T-cell (primary cell): ENCODE results near the gene TMED4. TPM values are rescaled to one million over a fixed set of nuclear protein-coding genes. Genes with fewer than 3 reads are reported as not detected.
"Not testable (repeated sequence)": the region's sequence is repeated elsewhere in the genome, so short reads cannot be mapped to it uniquely, and the experiment has no call there.

ENCODE experiments used
- ATAC-seq, 4 experiments: fragments of 200-7000 bp in 3 of 4; fragments of 150-1000 bp in 1 of 4; cut with Tn5 transposase; replicated peaks in 1 of 4; 1 replicate in 3 of 4; 2 replicates in 1 of 4; pipeline ENCODE4 v1.10.0; 2021; ENCODE audit warnings: moderate library complexity in 3 of 4, mild to moderate bottlenecking in 2 of 4, moderate number of reproducible peaks in 1 of 4
- CTCF ChIA-PET, 2 donors: fragments of 300-600 bp; sonication (Branson Sonifier 250); formaldehyde crosslinking; loops; one replicate each; lab custom pipeline; 2022; ENCODE audit warnings: antibody characterized with exemption in 2 of 2; lab: Charles Lee
- POLR2A ChIA-PET, 2 donors: fragments of 300-600 bp; sonication (Branson Sonifier 250); formaldehyde crosslinking; loops; one replicate each; lab custom pipeline; 2022; ENCODE audit warnings: antibody characterized with exemption in 2 of 2; lab: Charles Lee
- DNase-seq, 35 experiments: peaks; one replicate each; pipeline versions ENCODE4 v3.0.0 to v3.0.0-alpha.2; 2013 to 2023
- H3K27ac ChIP-seq: one replicate; pipeline ENCODE4 v1.5.1; 2013; ENCODE audit warnings: low read length
- H3K27me3 ChIP-seq, 2 experiments: replicated peaks in 1 of 2; 1 replicate in 1 of 2; 2 replicates in 1 of 2; pipeline versions ENCODE4 v1.6.1 to v1.7.0; 2013; ENCODE audit warnings: low read length in 1 of 2, mixed read lengths in 1 of 2; ENCODE audit not compliant: control insufficient read depth in 2 of 2, insufficient read depth in 2 of 2; ENCODE audit errors: extremely low read depth in 1 of 2
- H3K36me3 ChIP-seq, 2 donors: 1 replicate in 1 of 2; 2 replicates in 1 of 2; pipeline versions ENCODE4 v1.6.1 to v1.7.0; 2013; ENCODE audit warnings: low read length in 1 of 2; ENCODE audit not compliant: control insufficient read depth in 2 of 2, insufficient read depth in 1 of 2; ENCODE audit errors: extremely low read depth in 1 of 2
- H3K4me1 ChIP-seq, 2 experiments: 1 replicate in 1 of 2; 2 replicates in 1 of 2; pipeline versions ENCODE4 v1.6.1 to v1.7.0; 2013; ENCODE audit warnings: low read length in 2 of 2, mixed read lengths in 1 of 2; ENCODE audit not compliant: insufficient read depth in 2 of 2, control insufficient read depth in 1 of 2; ENCODE audit errors: extremely low read depth in 1 of 2
- H3K4me3 ChIP-seq, 2 donors: 1 replicate in 1 of 2; 2 replicates in 1 of 2; pipeline versions ENCODE4 v1.5.1 to v1.7.0; 2013; ENCODE audit warnings: mild to moderate bottlenecking in 2 of 2, low read length in 1 of 2, moderate library complexity in 1 of 2; ENCODE audit not compliant: control insufficient read depth in 1 of 2; ENCODE audit errors: extremely low read depth in 1 of 2
- H3K9me3 ChIP-seq: 2 replicates; pipeline ENCODE4 v1.7.0; 2013
- H3K27ac Mint-ChIP-seq, 2 donors: one replicate each; pipeline ENCODE4 v1.8.0; 2020 to 2021; ENCODE audit warnings: mild to moderate bottlenecking in 2 of 2, mixed read lengths in 2 of 2
- H3K27me3 Mint-ChIP-seq, 2 donors: one replicate each; pipeline ENCODE4 v1.8.0; 2021 to 2022; ENCODE audit warnings: mixed read lengths in 2 of 2
- H3K36me3 Mint-ChIP-seq: one replicate; pipeline ENCODE4 v1.8.0; 2021; ENCODE audit warnings: mixed read lengths
- H3K4me1 Mint-ChIP-seq, 3 donors: one replicate each; pipeline ENCODE4 v1.8.0; 2020 to 2022; ENCODE audit warnings: mixed read lengths in 3 of 3, mild to moderate bottlenecking in 1 of 3
- H3K4me3 Mint-ChIP-seq, 3 donors: one replicate each; pipeline ENCODE4 v1.8.0; 2020 to 2022; ENCODE audit warnings: mild to moderate bottlenecking in 3 of 3, mixed read lengths in 3 of 3, moderate library complexity in 3 of 3
- H3K9me3 Mint-ChIP-seq, 3 donors: one replicate each; pipeline ENCODE4 v1.8.0; 2020 to 2022; ENCODE audit warnings: mixed read lengths in 3 of 3
- WGBS: methylation state at CpG from one replicate; pipeline ENCODE4 v1.1.5; 2013; ENCODE audit warnings: missing lambda C conversion rate; ENCODE audit not compliant: insufficient coverage; 5-methylcytosine and 5-hydroxymethylcytosine counted together
- total RNA-seq, 35 experiments: library from RNA in 6 of 35; stranded (reverse) in 6 of 35; fragments of 120-200 nt in 1 of 35; gene quantifications; one replicate each; pipeline versions ENCODE4 v1.2.1 to v1.2.4 and lab custom pipeline; 2013 to 2026

TMED4 gene
- total RNA-seq, 5 donors from 2014 or later (not counting 1 experiment from before 2014, with no cell fraction given) = 84.5 to 106 (median 93.1) TPM

DNA sequence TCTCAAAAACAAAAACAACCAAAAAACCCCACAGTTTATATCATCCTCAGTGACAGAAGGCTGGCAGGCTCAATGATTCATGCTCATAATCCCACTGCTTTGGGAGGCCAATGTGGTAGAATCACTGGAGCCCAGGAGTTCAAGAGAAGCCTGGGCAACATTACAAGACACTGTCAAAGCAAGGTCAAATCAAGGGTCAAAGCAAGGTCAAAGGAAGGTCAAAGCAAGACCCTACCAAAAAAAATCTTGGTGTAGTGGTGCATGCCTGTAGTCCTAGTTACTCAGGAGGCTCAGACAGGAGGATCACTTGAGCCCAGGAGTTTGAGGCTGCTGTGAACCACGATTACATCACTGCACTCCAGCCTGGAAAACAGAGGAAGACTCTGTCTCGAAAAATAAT lies 26.7 kb downstream of the TMED4 start:
- WGBS = no CpG with 5 or more reads among the region's 2 CpGs
- ATAC-seq (no peak), DNase-seq (no peak)
- H3K9me3 Mint-ChIP-seq = no peaks in the 10 kb centered on the region
- POLR2A ChIA-PET = no interaction called here
- Histone ChIP-seq H3K36me3 (no peaks in the 10 kb centered on the region), H3K4me3 (no peak overlapping the region), H3K27ac (no peak overlapping the region), H3K9me3 (no peaks in the 10 kb centered on the region), H3K4me1 (no peaks in the 10 kb centered on the region), H3K27me3 (peaks cover 0 to 8% of the 10 kb centered on the region in 2 experiments)
- H3K4me1 Mint-ChIP-seq = no peaks in the 10 kb centered on the region
- CTCF ChIA-PET = no interaction called here
- no peak overlapping the region for H3K27ac Mint-ChIP-seq
- H3K27me3 Mint-ChIP-seq = peaks cover 0 to 3% of the 10 kb centered on the region in 2 donors
- no peak overlapping the region for H3K4me3 Mint-ChIP-seq
- no peaks in the 10 kb centered on the region for H3K36me3 Mint-ChIP-seq

DNA sequence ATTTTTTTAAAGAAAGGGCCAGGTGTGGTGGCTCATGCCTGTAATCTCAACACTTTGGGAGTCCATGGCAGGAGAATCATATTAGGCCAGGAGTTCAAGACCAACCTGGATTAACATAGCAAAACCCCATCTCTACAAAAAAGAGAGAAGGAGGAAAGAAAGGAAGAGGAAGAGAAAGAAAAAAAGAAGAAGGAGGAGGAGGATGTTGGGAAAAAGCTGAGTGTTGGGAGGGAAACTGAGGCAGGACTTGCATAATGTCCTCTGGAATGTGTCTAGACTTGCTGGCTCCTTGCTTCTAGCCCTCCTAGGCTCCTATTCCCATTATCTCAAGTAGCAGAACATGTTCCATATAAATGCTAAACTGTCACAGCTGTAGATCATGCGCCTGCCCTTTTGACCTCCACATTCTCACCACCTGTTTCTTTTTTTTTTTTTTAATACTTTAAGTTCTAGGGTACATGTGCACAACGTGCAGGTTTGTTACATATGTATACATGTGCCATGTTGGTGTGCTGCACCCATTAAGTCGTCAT lies 29.5 kb downstream of the TMED4 start:
- DNase-seq, H3K27ac Mint-ChIP-seq, POLR2A ChIA-PET, H3K4me1 Mint-ChIP-seq, H3K4me3 ChIP-seq, H3K36me3 Mint-ChIP-seq, H3K4me3 Mint-ChIP-seq, H3K4me1 ChIP-seq, H3K9me3 ChIP-seq, H3K9me3 Mint-ChIP-seq, H3K27me3 Mint-ChIP-seq, H3K36me3 ChIP-seq, H3K27ac ChIP-seq, H3K27me3 ChIP-seq, CTCF ChIA-PET, ATAC-seq: not testable (repeated sequence)
- no CpG with 5 or more reads among the region's 3 CpGs for WGBS

DNA sequence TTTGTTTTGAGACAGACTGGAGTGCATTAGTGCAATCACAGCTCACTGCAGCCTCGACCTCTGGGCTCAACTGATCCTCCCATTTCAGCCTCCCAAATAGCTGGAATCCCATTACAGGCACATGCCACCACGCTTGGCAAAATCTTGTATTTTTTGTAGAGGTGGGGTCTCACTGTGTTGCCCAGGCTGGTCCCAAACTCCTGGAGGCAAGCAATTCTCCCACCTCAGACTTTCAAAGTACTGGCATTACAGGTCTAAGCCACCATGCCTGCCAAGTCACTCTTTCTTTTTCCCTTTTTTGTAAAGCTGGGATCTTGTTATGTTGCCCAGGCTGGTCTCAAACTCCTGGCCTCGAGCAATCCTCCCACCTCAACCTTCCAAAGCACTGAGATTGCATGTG lies 32.6 kb downstream of the TMED4 start:
- peaks cover 4 to 6% (median 5%) of the 10 kb centered on the region in 3 donors for H3K4me1 Mint-ChIP-seq
- no peak for DNase-seq
- ChIA-PET POLR2A (no interaction called here), CTCF (interaction anchor here in 1 of 2 donors (0.6 kb wide), 1 partner anchor 55 kb away, joined by 3 read pairs; no protein-coding TSS in a partner anchor)
- Histone ChIP-seq H3K9me3 (no peaks in the 10 kb centered on the region), H3K4me1 (no peaks in the 10 kb centered on the region), H3K27ac (no peak overlapping the region), H3K27me3 (peaks cover 0 to 13% of the 10 kb centered on the region in 2 experiments), H3K4me3 (no peak overlapping the region), H3K36me3 (no peaks in the 10 kb centered on the region)
- no peak for ATAC-seq
- H3K9me3 Mint-ChIP-seq = no peaks in the 10 kb centered on the region
- WGBS = no CpG with 5 or more reads among the region's 3 CpGs
- H3K27ac Mint-ChIP-seq = no peak overlapping the region
- no peaks in the 10 kb centered on the region for H3K36me3 Mint-ChIP-seq
- no peak overlapping the region for H3K4me3 Mint-ChIP-seq
- H3K27me3 Mint-ChIP-seq = peaks cover 8 to 11% of the 10 kb centered on the region in 2 donors

DNA sequence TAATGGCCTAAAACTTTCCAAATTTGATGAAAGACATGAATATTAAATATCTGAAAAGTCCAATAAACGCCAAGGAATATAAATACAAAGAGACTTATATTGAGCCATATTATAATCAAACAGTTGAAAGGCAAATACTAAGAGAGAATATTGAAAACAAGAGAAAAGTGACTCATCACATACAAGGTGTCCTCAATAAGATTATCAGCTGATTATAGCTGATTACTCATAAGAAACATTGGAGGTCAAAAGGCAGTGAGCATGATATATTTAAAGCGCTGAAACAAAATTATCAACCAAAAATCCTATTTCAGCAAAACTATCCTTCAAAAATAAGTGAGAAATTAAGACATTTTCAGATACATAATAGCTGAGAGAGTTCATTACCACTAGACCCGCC lies 33.1 kb downstream of the TMED4 start:
- ChIA-PET POLR2A (no interaction called here), CTCF (no interaction called here)
- Mint-ChIP-seq H3K36me3 (no peaks in the 10 kb centered on the region), H3K9me3 (no peaks in the 10 kb centered on the region), H3K4me3 (no peak overlapping the region), H3K27ac (no peak overlapping the region), H3K4me1 (peaks cover 4 to 6% (median 5%) of the 10 kb centered on the region in 3 donors), H3K27me3 (peaks cover 8 to 11% of the 10 kb centered on the region in 2 donors)
- H3K9me3 ChIP-seq = no peaks in the 10 kb centered on the region
- H3K4me1 ChIP-seq = no peaks in the 10 kb centered on the region
- ATAC-seq (no peak), DNase-seq (no peak)
- H3K4me3 ChIP-seq = no peak overlapping the region
- H3K27me3 ChIP-seq = peaks cover 0 to 13% of the 10 kb centered on the region in 2 experiments
- no CpG with 5 or more reads among the region's 3 CpGs for WGBS
- H3K36me3 ChIP-seq = no peaks in the 10 kb centered on the region
- H3K27ac ChIP-seq = no peak overlapping the region

DNA sequence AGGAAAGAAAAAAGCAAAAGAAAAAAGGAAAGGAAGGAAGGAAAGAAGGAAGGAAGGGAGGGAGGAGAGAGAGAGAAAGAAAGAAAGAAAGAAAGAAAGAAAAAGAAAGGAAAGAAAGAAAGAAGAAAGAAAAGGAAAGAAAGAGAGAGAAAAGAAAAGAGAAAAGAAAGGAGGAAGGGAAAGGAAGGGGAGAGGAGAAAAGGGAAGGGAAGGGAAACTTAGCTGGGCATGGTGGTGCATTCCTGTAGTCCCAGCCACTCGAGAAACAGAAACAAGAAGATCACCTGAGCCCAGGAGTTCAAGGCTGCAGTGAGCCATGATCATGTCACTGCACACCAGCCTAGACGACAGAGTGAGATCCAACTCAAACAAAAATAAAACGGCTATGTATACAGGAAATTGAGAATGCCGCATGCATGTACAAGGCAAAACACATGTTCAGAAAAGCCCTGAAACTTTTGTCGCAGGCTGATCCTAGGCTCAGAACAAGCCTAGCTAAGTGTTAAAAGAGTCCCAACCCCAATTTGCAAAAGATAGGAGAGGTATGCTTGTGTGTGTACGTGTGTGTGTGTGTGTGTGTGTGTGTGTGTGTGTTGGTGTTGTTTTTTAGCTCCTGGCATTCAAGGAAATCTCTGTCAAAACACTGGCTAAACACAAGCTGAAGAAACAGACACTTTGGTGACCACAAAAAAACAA lies 34.3 kb downstream of the TMED4 start:
- no peaks in the 10 kb centered on the region for H3K9me3 Mint-ChIP-seq
- no peak overlapping the region for H3K27ac Mint-ChIP-seq
- Histone ChIP-seq H3K27ac (no peak overlapping the region), H3K27me3 (peaks cover 0 to 9% of the 10 kb centered on the region in 2 experiments), H3K9me3 (no peaks in the 10 kb centered on the region), H3K4me1 (no peaks in the 10 kb centered on the region), H3K36me3 (no peaks in the 10 kb centered on the region), H3K4me3 (no peak overlapping the region)
- WGBS = 68% methylated on average over 4 of the region's 6 CpGs
- no peak overlapping the region for H3K4me3 Mint-ChIP-seq
- no peak for DNase-seq
- no peaks in the 10 kb centered on the region for H3K36me3 Mint-ChIP-seq
- ATAC-seq = peak in 1 of 4 experiments; percentile 39
- ChIA-PET CTCF (no interaction called here), POLR2A (interaction anchor here (0.6 kb wide), 3 partner anchors 281 to 583 kb away, joined by 3 to 4 read pairs (median 3); no protein-coding TSS in a partner anchor)
- H3K27me3 Mint-ChIP-seq = peaks cover 7 to 8% of the 10 kb centered on the region in 2 donors
- peaks cover 4 to 6% (median 5%) of the 10 kb centered on the region in 3 donors for H3K4me1 Mint-ChIP-seq

DNA sequence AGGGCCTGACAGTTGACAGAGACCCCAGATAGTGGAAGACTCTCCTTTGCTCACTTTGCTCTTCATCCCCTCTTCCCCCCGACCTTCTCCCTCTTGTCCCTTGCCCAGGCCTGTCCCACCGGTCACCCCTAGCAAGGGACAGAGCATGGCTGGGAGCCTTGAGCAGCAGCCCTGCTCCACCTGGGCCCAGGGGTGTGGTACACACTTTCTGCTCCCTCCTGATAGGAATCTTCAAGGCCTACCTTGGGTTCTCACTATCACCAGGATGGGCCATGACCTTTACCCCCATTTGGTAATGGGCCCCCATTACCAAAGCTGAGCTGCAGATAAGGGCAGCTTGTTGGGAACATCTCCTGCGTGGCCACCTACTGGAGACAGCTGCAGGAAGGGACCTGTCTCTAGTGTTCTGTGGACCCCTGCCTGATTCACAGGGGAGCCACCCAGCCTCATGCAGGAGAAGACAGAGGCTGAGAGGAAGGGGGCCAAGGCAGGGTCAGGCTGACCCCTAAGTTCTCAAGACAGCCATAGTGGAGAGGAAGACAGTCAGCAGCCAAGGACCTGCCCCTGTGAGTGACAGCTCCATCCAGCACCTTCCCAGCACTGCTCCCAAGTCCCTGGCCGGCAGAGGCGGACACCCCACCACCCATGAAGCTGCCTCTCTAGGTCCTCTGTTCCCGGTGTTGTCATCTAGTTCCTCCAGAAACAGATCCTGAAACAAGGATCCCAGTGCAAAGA lies 40.0 kb downstream of the TMED4 start:
- no peaks in the 10 kb centered on the region for H3K36me3 Mint-ChIP-seq
- Histone ChIP-seq H3K4me1 (no peaks in the 10 kb centered on the region), H3K4me3 (no peak overlapping the region), H3K36me3 (no peaks in the 10 kb centered on the region), H3K27ac (no peak overlapping the region), H3K9me3 (no peaks in the 10 kb centered on the region), H3K27me3 (peaks cover 0 to 16% of the 10 kb centered on the region in 2 experiments)
- WGBS = 67% methylated on average over 3 of the region's 6 CpGs
- ChIA-PET POLR2A (no interaction called here), CTCF (interaction anchor here in 1 of 2 donors (0.6 kb wide), 1 partner anchor 345 kb away, joined by 3 read pairs; no protein-coding TSS in a partner anchor)
- H3K9me3 Mint-ChIP-seq = no peaks in the 10 kb centered on the region
- no peak overlapping the region for H3K27ac Mint-ChIP-seq
- H3K4me1 Mint-ChIP-seq = peaks cover 0 to 5% (median 4%) of the 10 kb centered on the region in 3 donors
- no peak overlapping the region for H3K4me3 Mint-ChIP-seq
- peaks cover 4 to 6% of the 10 kb centered on the region in 2 donors for H3K27me3 Mint-ChIP-seq
- ATAC-seq (no peak), DNase-seq (no peak)
